NCI-H524 (cell line): ENCODE results near the gene HIPK4.
"Not testable (repeated sequence)": the region's sequence is repeated elsewhere in the genome, so short reads cannot be mapped to it uniquely, and the experiment has no call there.

Source experiments
- DNase-seq, 2 experiments: peaks; one replicate each; lab custom pipeline; 2025; lab: John Stamatoyannopoulos, UW

HIPK4 gene

DNA sequence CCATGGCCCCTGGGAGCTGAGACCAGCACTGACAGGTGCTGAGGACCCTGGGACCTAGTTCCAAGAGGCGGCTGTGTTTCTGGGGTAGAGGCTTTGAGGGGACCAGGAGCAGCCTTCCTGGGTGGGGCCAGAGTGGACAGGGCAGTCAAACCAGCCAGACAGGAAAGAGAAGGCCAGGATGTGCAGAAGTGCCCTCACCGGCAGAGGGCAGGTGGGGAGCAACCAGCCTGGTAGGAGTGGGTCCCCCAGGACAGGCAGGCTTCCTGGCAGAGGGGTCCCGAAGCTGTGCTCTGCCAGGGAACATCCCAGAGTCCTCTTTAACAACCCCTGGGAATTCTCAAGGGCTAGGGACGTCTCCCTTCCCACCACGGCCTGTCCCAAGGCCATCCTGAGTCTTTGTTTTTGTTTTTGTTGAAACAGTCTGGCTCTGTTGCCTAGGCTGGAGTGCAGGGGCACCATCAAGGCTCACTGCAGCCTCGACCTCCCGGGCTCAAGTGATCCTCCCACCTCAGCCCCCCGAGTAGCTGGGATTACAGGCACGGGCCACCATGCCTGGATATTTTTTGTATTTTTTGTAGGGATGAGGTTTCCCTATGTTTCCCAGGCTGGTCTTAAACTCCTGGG is 3.0 kb upstream of the HIPK4 start:
- peak in 1 of 2 experiments; percentile 23 for DNase-seq

DNA sequence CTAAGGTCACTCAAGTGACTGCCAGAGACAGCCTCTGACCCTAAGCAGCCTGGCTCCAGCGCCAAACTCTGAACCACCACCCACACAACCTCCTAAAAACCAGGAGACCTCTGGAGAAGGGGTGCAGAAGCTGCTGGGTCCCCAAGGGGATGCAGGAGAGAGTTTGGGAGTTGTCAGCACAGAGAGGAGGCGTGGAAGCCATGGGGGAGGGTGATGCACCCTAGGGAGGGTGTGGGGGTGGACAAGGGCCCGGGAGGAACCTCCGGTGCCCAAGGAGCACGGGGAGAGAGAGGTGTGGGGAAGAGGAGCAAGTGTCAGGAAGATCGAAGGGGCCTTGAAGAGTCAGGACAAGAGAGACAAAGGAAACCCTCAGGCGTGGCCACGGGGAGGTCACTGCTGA is 2.1 kb upstream of the HIPK4 start:
- no peak for DNase-seq

DNA sequence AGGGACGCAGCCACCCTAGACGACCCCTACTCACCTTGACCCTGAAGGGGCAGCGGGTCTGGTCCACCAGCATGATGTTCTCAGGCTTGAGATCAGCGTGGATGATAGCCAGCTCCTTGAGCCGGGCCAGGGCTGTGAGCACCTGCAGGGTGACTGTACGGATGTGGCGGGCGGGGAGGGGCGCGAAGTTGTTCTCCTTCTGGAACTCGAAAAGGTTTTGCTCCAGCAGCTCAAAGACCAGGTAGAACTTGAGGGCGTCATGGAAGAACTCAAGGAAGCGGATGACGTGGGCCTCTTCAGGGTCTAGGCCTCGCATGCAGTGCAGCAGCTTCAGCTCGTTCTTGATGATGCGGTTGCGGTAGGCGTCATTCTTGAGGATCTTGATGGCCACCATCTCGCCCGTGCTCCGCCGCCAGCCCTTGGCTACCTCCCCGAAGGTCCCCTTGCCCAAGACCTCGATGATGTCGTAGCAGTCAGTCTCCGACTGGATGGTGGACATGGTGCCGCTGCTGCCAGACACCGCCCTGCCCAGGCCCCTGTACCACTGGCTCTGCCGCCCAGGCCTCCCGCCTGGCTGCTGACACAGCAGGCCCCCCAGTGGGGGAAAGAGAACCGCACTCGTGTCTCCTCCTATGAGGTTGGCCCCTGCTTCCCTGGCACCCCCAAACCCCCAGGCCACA is 437 bp downstream of the HIPK4 start:
- DNase-seq = no peak

DNA sequence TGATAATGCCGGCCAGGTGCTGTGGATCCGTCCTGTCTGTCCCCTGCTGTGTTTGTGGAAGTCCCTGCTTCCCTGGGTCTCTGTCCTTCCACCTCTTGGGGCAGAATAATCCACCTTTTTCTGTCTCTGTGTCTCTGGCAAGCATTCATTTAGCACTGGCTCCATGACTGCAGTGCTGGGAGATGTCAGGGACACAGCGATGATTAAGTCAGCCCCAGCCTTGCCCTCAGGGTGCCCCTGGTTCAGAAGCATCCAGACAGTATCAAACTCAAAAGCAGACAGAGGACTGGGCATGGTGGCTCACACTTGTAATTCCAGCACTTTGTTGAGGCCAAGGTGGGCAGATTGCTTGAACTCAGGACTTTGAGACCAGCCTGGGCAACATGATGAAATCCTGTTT is 1.5 kb downstream of the HIPK4 start:
- DNase-seq = no peak

DNA sequence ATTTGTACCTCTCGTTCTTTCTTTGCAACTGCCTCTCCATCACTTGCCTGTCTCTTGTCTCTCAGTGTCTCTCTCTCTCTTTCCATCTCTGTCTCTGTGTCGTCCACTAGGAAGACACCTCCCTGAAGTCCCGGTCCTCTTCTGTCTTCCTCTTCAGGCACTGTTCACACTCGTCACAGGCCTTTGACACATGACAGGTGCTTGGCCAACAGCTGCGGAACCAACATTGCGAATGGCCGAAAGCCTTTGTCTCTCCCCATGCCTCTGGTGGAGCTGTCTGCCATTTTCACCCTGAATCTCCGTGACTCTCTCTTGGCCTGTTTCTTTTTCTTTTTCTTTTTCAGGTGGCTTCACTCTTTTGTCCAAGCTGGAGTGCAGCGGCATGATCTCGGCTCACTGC is 2.8 kb downstream of the HIPK4 start:
- no peak for DNase-seq

DNA sequence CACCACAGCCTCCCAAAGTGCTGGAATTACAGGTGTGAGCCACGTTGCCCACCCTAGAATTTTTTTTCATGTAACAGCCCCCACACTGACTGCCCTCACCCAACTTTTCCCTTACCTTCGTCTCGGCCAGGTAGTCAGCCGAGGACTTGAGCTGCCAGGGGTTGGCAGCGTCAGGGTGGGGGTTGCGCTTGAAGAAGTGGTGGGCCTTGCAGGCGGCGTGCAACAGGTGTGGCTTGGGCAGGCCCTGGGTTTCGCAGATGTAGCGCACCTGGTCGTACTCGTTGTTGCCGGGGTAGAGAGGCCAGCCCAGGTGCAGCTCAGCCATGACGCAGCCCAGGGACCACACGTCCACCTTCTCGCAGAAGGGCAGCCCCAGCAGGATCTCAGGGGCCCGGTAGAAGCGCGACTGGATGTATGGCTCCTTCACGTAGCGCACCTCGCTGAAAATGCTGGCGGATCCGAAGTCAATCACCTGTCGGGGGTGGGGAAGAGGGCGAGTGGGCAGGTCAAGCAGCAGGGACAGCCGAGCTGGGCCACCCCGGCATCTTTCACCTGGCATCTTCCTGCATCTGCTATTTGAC is 6.2 kb downstream of the HIPK4 start:
- no peak for DNase-seq

DNA sequence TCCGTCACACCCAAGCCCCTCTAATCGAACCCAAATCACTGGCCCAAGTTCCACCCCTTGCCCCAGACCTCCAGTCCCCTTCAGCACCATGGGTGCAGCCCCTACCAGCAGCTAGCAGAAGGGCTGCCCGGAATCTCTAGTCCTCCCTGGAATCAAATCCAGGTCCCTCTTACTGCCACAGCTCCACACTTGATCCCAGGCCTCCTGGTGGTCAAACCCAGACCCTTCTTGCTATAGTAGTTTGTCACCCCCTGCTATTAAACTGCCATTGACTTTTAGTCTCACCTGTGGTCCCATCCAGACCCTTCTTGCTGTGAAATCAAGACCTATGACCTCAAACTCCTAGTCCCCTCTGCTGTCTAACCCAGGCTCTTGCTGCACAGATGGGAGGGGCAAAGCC is 8.7 kb downstream of the HIPK4 start:
- DNase-seq = peak in 1 of 2 experiments; percentile 10

DNA sequence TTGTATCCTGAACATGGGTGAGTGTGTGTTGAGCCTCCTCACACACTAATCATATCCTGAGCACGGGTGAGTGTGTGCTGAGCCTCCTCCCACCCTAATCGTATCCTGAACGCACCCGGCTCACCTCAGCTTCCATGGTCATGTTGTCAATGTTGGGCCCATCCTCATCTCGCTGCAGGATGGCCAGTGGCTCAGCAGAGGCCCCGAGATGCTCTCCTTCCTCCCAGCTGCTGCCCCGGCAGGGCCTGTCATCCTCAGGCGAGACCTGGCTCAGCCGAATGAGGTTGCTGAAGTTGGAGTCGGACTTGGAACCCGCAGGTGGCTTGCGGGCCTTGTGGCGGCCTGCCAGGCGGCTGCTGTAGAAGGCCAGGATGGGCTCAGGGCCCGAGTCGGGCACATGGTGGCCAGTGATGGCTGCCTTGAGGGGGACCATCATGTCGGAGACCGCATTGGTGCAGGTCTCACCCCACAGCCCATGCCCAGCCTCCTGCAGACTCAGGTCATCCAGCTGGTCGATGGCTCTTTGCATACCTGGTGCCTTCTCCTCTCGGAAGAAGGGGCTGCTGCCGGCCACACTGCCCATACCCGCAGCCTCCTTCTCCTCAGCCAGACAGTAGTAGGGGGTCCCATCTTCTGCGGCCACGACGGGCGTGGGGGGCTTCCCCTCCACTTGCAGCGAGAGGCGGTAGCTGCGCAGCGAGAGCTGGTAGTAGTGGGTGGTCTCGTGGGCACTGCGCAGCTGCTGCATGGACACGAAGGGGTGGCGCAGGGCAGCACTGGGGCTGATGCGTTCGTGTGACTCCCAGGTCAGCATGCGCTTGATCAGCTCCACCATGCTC is 9.6 kb downstream of the HIPK4 start:
- DNase-seq = no peak

DNA sequence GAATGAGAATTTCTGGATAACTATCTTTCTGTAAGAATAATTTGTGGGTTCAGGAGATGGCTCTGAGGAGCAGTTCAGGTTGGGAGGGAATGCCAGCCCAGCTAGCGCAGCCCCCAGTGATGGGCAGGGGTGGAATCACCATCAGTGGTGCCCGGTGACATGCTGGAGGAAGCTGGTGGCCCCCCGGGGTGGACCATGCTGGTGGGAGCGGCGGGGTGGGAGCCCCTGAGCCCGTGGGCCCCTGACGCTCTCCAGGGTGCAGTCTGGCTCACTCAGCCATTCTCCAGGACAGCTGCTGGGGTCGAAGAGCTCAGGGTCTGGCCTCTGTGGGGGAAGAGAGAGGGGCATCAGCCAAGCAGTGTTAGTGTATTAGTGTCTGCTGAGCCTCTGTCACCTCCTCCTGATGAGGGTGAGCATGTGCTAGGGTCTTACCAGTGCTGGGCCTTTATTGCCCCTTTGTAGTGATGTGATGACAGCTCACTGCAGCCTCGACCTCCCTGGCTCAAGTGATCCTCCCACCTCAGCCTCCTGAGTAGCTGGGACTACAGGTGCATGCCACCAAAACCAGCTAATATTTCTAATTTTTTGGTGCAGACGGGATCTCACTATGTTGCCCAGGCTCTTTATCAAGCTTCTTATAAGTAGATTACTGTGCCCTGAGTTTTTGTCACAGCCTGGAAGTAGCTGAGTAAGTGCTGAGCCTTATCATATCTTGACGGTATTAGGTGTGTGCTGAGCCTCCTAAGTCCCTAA is 10.4 kb downstream of the HIPK4 start:
- no peak for DNase-seq

DNA sequence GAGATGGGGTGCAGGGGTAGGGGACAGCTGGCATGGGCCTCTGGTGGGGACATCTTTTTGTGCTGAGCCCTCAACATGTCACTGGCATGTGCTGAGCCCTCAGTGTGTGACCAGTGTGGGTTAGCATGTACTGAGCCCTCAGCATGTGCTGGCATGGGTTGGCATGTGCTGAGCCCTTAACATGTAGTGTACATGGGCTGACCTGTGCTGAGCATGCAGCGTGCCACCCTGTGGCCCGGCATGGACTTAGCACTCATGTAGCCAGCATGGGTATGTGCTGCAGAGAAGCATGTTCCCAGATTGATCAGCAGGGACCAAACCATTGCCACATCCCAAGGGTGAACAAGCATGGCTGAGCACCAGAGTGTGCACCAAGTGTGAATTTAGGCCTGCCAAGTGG is 11.5 kb downstream of the HIPK4 start:
- no peak for DNase-seq

DNA sequence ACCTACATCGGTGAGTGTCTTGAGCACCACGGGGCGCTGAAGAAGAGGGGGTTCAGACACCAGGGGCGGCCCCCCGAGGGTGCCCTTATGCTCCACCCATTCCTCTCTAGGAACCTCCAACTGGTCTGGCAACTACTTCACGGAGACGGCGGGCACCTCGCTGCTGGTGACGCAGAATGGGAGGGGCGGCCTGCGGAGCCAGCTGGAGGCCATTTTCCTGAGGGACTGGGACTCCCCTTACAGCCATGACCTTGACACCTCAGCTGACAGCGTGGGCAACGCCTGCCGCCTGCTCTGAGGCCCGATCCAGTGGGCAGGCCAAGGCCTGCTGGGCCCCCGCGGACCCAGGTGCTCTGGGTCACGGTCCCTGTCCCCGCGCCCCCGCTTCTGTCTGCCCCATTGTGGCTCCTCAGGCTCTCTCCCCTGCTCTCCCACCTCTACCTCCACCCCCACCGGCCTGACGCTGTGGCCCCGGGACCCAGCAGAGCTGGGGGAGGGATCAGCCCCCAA is 12.1 kb downstream of the HIPK4 start:
- DNase-seq = no peak

DNA sequence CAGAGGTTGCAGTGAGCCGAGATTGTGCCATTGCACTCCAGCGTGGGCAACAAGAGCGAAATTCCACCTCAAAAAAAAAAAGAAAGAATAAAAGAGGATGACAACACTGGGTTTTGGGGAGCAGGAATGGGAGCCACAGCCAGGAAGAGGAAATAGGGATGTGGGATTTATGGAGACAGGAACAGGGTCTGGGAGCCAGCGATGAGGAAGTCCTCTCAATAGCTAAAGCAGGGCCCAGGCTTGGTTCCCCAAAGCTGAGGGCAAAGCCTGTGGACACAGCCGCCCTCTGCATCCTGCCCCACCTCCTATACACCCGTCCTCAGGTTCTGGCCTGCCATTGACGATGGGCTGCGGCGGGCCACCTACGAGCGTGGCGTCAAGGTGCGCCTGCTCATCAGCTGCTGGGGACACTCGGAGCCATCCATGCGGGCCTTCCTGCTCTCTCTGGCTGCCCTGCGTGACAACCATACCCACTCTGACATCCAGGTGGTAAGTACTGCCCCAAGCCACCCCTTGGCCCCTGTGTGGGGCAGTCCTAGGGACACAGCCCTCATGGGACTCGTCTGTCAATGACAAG is 13.6 kb downstream of the HIPK4 start:
- no peak for DNase-seq

DNA sequence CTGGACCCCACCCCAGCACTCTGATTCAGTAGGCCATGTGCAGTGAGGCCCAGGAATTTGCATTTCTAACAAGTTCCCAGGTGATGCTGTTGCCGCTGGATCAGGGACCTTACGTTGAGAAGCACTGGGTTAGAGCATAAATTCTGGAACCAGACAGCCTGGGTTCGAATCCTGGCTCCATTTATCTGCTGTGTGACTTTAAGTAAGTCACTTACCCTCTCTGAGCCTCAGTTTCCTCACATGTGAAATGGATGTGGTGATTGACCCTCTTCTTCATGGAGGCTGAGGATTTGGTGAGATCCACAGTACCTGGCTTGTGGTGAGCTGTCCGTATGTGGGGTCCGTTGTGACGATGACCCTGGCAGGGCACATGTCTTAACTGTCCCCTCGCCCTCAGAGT is 15.9 kb downstream of the HIPK4 start:
- DNase-seq = no peak

DNA sequence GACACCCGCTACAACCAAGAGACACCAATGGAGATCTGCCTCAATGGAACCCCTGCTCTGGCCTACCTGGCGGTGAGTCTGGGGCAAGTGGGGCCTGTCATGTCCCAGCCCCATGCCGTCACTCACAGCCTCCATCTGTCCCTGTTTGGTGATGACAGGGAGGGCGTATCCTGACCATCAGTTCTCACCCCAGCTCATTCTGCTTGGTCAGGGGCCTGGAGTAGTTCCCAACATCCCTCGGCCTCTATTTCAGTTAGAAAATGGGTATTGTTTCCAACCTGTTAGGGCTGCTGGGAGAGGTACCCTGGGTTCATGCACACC is 18.2 kb downstream of the HIPK4 start:
- no peak for DNase-seq

DNA sequence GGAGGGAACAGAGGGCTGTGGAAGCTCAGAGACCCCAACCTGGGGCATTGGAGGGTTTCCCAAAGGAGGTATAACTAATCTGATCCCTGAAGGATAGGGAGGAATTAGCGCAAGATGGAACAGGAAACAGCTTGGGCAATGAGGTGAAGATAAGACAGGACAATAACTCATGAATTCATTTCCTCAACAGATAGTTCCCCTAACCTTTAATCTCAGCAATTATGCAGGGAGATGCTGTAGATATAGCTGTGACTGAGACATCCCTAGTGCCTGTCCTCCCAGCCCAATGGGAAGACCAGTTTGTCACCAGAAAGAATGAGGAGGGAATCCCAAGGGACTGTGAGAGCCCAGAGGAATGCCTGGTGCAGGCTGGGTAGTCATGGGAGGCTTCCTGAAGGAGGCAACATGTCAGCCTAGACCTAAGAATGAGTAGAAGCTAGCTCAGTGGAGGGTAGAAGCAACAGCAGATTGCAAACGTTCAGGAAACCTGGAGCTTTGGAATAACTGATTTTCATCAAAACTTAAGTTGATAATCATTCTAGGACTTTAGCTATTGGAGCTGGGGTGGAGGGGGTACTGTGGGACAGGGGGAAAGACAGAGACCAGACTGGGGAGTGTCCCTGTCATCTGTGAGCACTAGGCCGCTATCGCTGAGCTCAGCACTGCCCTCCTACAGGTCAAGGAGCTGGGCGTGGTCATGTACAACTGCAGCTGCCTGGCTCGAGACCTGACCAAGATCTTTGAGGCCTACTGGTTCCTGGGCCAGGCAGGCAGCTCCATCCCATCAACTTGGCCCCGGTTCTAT is 18.8 kb downstream of the HIPK4 start:
- DNase-seq = no peak

DNA sequence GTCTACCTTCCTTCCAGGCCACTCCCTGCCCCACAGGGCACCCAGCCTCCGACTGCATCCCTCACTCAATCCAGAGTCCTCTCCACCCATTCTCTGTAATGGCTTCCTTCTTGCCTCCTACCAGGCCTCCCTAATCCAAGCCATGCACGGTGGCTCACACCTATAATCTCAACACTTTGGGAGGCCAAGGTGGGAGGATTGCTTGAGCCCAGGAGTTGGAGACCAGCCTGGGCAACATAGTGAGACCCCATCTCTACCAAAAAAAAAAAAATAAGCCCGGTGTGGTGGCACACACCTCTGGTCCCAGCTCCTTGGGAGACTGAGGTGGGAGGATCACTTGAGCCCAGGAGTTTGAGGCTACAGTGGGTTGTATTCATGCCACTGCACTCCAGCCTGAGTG is 19.7 kb downstream of the HIPK4 start:
- not testable (repeated sequence) for DNase-seq

DNA sequence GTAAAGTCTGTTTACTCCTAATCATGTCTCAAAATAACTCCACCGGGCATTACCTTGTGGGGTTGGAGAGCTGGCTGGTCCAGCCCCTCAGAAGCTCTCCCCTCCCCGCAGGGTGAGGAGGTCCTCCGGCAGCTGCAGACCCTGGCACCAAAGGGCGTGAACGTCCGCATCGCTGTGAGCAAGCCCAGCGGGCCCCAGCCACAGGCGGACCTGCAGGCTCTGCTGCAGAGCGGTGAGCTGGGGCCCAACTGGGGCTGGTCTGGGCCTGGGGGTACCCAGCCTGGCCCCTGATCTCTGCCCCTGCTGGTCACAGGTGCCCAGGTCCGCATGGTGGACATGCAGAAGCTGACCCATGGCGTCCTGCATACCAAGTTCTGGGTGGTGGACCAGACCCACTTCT is 20.2 kb downstream of the HIPK4 start:
- no peak for DNase-seq

DNA sequence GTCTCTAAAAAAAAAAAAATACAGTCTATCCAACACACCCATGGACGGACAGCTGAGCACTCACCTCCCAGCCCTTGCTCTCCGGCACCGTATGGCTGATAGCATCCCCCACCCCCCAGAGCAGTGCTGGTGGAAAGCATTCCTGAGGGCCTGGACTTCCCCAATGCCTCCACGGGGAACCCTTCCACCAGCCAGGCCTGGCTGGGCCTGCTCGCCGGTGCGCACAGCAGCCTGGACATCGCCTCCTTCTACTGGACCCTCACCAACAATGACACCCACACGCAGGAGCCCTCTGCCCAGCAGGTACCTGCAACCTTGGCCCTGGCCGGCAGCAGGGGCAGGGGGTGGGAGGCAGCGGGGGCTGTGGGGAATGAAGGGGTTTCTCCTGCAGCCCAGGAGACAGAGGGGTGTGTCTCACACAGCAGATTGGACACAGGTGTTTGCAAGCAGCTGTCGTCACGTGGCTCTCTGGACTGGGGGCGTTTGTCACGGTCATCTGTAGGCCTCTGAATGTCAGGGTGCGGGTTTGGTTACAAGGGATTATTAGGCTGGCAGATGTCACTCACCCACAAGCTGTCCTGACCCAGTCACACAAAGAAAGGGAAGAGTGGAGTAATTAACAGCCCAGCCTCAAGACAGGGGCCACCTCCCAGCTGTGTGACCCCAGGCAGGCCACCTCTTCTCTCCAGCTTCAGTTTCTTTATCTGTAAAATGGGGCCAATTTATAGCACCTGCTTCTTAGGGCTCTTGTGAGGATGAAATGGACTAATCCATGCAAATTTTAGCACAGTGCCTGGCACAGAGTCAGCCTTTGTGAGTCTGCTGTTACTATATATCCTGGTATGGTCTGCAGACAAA is 22.2 kb downstream of the HIPK4 start:
- peak; percentile 97 to 98 for DNase-seq

DNA sequence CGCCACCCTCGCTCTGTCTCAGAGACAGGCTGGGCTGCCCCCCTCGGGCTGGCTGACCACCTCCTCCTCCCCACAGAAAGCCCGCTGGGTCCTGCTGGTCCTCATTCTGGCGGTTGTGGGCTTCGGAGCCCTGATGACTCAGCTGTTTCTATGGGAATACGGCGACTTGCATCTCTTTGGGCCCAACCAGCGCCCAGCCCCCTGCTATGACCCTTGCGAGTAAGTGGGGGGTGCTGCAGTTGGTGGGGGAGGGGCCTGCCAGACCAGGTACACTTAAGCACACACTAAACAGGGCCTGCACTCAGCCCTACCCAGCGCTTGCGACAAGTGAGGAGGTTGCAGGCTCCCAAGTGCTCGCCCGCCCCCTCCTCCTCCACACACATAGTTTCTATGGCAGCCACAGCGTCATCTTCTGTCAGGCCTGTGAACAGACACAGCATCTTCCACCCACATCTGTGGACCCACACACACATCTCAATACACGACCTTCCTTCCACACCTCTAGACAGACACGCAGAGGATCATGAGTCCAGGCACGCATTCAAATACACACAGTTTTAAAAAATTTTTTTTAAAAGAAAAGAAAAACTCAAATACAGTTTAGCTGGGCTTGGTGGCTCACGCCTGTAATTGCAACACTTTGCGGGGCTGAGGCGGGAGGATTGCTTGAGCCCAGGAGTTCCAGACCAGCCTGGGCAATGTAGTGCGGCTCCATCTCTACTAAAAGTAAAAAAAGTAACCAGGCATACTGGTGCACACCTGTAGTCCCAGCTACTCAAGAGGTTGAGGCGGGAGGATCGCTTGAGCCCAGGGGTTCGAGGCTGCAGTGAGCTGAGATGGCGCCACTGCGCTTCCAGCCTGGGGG is 23.1 kb downstream of the HIPK4 start:
- peak in 1 of 2 experiments; percentile 28 for DNase-seq
